K562 (cell line): Measurements from ENCODE around the gene TP53RK. TPM values are rescaled to one million over a fixed set of nuclear protein-coding genes. Genes with fewer than 3 reads are reported as not detected.

ENCODE experiments used
- CREB3 ChIP-seq: fragments of 450-650 bp; conservative IDR thresholded peaks from 2 replicates; pipeline ENCODE4 v1.6.1; 2016; ENCODE audit warnings: missing genetic modification characterization, low read depth, mild to moderate bottlenecking, missing compliant biosample characterization, moderate library complexity
- HDAC6 ChIP-seq: IDR thresholded peaks from 2 replicates; pipeline ENCODE4 v1.6.1; 2012; ENCODE audit warnings: low read depth, mild to moderate bottlenecking, control low read depth, inconsistent platforms, low read length, moderate library complexity
- HINFP ChIP-seq: fragments of 450-650 bp; conservative IDR thresholded peaks from 2 replicates; pipeline ENCODE4 v1.6.1; 2016; ENCODE audit warnings: missing genetic modification characterization, low read depth, mild to moderate bottlenecking, control low read depth, missing compliant biosample characterization
- ID3 ChIP-seq, 2 experiments: fragments of 250-450 bp in 1 of 2; fragments of 450-650 bp in 1 of 2; sonication (Bioruptor Pico) in 1 of 2; IDR thresholded peaks; 2 replicates each; pipeline versions ENCODE4 v1.6.1 to v1.8.0; 2016 to 2021; ENCODE audit warnings: mild to moderate bottlenecking in 2 of 2, moderate library complexity in 2 of 2, missing compliant biosample characterization in 1 of 2, missing genetic modification characterization in 1 of 2
- PHF20 ChIP-seq: fragments of 450-650 bp; IDR thresholded peaks from 2 replicates; pipeline ENCODE4 v1.6.1; 2018; ENCODE audit not compliant: partially characterized antibody
- PTTG1 ChIP-seq: fragments of 450-650 bp; IDR thresholded peaks from 2 replicates; pipeline ENCODE4 v1.6.1; 2016; ENCODE audit warnings: low read depth, mild to moderate bottlenecking, missing genetic modification characterization, missing compliant biosample characterization
- RUNX1 ChIP-seq: sonication (generic); IDR thresholded peaks from 2 replicates; pipeline ENCODE4 v1.6.1; 2016; ENCODE audit warnings: antibody characterized with exemption, low read depth
- SP1 ChIP-seq: sonication (generic); formaldehyde crosslinking; IDR thresholded peaks from 2 replicates; pipeline ENCODE4 v1.8.1; 2022; ENCODE audit warnings: mild to moderate bottlenecking, missing genetic modification reagents
- TCF3 ChIP-seq: sonication (generic); formaldehyde crosslinking; IDR thresholded peaks from 2 replicates; pipeline ENCODE4 v1.4.0; 2020; ENCODE audit warnings: mild to moderate bottlenecking, missing genetic modification reagents
- THAP12 ChIP-seq: fragments of 250-450 bp; sonication (Bioruptor Pico); IDR thresholded peaks from 2 replicates; pipeline ENCODE4 v1.9.0; 2021; ENCODE audit warnings: mild to moderate bottlenecking, inconsistent platforms
- ZNF311 ChIP-seq: fragments of 250-450 bp; sonication (Bioruptor Pico); IDR thresholded peaks from 2 replicates; pipeline ENCODE4 v1.4.0; 2020; ENCODE audit warnings: mild to moderate bottlenecking, moderate library complexity
- ZNF398 ChIP-seq: fragments of 250-450 bp; sonication (Bioruptor Pico); IDR thresholded peaks from 2 replicates; pipeline ENCODE4 v1.8.0; 2021; ENCODE audit warnings: moderate library complexity, mild to moderate bottlenecking, inconsistent platforms
- polyA plus RNA-seq, 8 experiments: library from polyadenylated mRNA; depleted of rRNA in 4 of 8; stranded (reverse) in 5 of 8; unstranded in 3 of 8; fragments of >200 nt; fragmentation: Nextera tagmentation in 2 of 8; fragmentation: Illumina TruSeq in 1 of 8; extraction: Ambion mirVana in 2 of 8; extraction: Trizol in 1 of 8; gene quantifications; 2 replicates each; pipeline versions ENCODE4 v1.2.1 to v1.2.3, GENCODE V29; 2011 to 2014; ENCODE audit warnings: inconsistent platforms in 1 of 8, missing spikeins in 1 of 8
- total RNA-seq, 7 experiments: library from RNA; depleted of rRNA in 6 of 7; stranded (reverse); fragments of >200 nt in 6 of 7; fragmentation: Illumina TruSeq in 2 of 7; extraction: Trizol in 2 of 7; gene quantifications; 2 replicates each; pipeline versions ENCODE4 v1.2.1 to v1.2.3, GENCODE V29; 2011 to 2021; ENCODE audit warnings: low replicate concordance in 1 of 7
- TF ChIP-seq, protein P1 (sequence below): fragments of 200-800 bp; sonication (Bioruptor generic); IDR thresholded peaks from 2 replicates; pipeline ENCODE4 v1.6.1; 2016; ENCODE audit warnings: missing genetic modification characterization, missing compliant biosample characterization

Gene TP53RK
- total and polyA plus RNA-seq, 9 of the 15 experiments (the other 6 are each of a cell fraction or from before 2014, with no cell fraction given), result 2.9 to 43.5 (median 17.2) TPM

DNA sequence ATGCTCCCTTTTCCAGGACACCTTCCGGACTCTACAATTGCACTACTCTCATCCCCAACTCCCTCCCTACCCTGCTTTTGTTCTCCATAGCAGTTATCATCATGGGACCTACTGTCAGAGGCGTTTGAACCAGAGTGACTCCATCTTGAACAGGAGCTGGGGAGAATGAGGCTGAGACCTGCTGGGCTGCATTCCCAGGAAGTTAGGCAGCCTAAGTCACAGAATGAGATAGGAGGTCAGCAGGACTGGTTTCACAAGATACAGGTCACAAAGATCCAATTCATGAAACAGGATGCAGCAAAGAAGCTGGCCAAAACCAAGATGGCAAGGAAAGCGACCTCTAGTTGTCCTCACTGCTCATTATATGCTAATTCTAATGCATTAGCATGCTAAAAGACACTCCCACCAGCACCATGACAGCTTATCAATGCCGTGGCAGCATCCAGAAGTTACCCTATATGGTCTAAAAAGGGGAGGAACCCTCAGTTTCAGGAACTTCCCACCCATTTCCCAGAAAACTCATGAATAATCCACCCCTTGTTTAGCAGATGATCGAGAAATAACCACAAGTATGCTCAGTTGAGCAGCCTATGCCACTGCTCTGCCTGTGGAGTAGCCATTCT is 53.6 kb downstream of the TP53RK start (continued):
- TF ChIP-seq ID3 (CRISPR knock-in tag; IDR thresholded peaks at IDR 0.05) (no peak), ID3 (tag; IDR thresholded peaks at IDR 0.05) (peak; percentile 94), CREB3 (tag) (peak; percentile 96), THAP12 (CRISPR knock-in tag) (no peak), PTTG1 (peak; percentile 74), HDAC6 (no peak), ZNF398 (peak; percentile 44; the same call in 1 of the 2 replicates), PHF20 (no peak), SP1 (CRISPR knock-in tag) (no peak), HINFP (0 out of 2 replicates have a peak, but pooled peaks have one; percentile 56), RUNX1 (no peak), ZNF311 (CRISPR knock-in tag) (peak; percentile 82), TCF3 (peak; percentile 12; the same call in 1 of the 2 replicates)
- TF ChIP-seq, protein P1, sequence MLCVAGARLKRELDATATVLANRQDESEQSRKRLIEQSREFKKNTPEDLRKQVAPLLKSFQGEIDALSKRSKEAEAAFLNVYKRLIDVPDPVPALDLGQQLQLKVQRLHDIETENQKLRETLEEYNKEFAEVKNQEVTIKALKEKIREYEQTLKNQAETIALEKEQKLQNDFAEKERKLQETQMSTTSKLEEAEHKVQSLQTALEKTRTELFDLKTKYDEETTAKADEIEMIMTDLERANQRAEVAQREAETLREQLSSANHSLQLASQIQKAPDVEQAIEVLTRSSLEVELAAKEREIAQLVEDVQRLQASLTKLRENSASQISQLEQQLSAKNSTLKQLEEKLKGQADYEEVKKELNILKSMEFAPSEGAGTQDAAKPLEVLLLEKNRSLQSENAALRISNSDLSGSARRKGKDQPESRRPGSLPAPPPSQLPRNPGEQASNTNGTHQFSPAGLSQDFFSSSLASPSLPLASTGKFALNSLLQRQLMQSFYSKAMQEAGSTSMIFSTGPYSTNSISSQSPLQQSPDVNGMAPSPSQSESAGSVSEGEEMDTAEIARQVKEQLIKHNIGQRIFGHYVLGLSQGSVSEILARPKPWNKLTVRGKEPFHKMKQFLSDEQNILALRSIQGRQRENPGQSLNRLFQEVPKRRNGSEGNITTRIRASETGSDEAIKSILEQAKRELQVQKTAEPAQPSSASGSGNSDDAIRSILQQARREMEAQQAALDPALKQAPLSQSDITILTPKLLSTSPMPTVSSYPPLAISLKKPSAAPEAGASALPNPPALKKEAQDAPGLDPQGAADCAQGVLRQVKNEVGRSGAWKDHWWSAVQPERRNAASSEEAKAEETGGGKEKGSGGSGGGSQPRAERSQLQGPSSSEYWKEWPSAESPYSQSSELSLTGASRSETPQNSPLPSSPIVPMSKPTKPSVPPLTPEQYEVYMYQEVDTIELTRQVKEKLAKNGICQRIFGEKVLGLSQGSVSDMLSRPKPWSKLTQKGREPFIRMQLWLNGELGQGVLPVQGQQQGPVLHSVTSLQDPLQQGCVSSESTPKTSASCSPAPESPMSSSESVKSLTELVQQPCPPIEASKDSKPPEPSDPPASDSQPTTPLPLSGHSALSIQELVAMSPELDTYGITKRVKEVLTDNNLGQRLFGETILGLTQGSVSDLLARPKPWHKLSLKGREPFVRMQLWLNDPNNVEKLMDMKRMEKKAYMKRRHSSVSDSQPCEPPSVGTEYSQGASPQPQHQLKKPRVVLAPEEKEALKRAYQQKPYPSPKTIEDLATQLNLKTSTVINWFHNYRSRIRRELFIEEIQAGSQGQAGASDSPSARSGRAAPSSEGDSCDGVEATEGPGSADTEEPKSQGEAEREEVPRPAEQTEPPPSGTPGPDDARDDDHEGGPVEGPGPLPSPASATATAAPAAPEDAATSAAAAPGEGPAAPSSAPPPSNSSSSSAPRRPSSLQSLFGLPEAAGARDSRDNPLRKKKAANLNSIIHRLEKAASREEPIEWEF (CRISPR knock-in tag), result peak; percentile 75
